Effector CD8-positive, alpha-beta T cell (primary cell): ENCODE data around the gene YOD1.

Source experiments
- DNase-seq: peaks from one replicate; lab custom pipeline; 2025; lab: John Stamatoyannopoulos, UW

YOD1 gene

GRCh38 chr1:207009182-207009850 lies 41.7 kb downstream of the YOD1 start:
- no peak for DNase-seq

GRCh38 chr1:207007352-207008033 lies 43.5 kb downstream of the YOD1 start:
- no peak for DNase-seq

- DNase-seq, result no peak
Observed at GRCh38 chr1:207006914-207007313, 44.1 kb downstream of the YOD1 start.

GRCh38 chr1:207006083-207006482 lies 44.9 kb downstream of the YOD1 start:
- DNase-seq, result no peak

- DNase-seq, result peak; percentile 4
Observed at GRCh38 chr1:207004931-207005830, 45.8 kb downstream of the YOD1 start.

- DNase-seq, result no peak
Observed at GRCh38 chr1:207003210-207003609, 47.8 kb downstream of the YOD1 start.

GRCh38 chr1:207002724-207003146 lies 48.3 kb downstream of the YOD1 start:
- no peak for DNase-seq

- no peak for DNase-seq
Observed at GRCh38 chr1:207001492-207002245, 49.3 kb downstream of the YOD1 start.

GRCh38 chr1:207000651-207001291 lies 50.2 kb downstream of the YOD1 start:
- no peak for DNase-seq

- DNase-seq, result no peak
Observed at GRCh38 chr1:206998816-206999215, 52.2 kb downstream of the YOD1 start.
